AG10803 (cell line): ENCODE data around the gene PPP4C.

Source experiments
- DNase-seq: peaks from one replicate; pipeline ENCODE4 v3.0.0; 2010; ENCODE audit warnings: low read depth
- H3K4me3 ChIP-seq: 2 replicates; pipeline ENCODE4 v1.5.1; 2011; ENCODE audit warnings: mild to moderate bottlenecking, low read length, control low read depth
- CTCF ChIP-seq: conservative IDR thresholded peaks from 2 replicates; pipeline ENCODE4 v1.5.1; 2011; ENCODE audit warnings: mild to moderate bottlenecking, low read length, control low read depth, inconsistent platforms

The PPP4C gene

GRCh38 chr16:30065102-30065942 lies 10.5 kb upstream of the PPP4C start, which contains the start of gene ALDOA:
Gene ALDOA (plus strand): TSS chr16:30065760. CDS start chr16:30066898, 1,138 bp downstream.
- TF ChIP-seq CTCF = no peak
- peak within 1 kb of the TSS; percentile 97 for H3K4me3 ChIP-seq

GRCh38 chr16:30065943-30066760 lies 9.6 kb upstream of the PPP4C start:
- DNase-seq = peak; percentile 65
- H3K4me3 ChIP-seq = peak overlapping the region; percentile 97
- no peak for TF ChIP-seq CTCF

More at GRCh38 chr16:30065102-30065942, 10.5 kb upstream of the PPP4C start, which contains the start of gene ALDOA:
- DNase-seq = peak; percentile 99

- no peak for DNase-seq
- TF ChIP-seq CTCF = no peak
- peak overlapping the region; percentile 97 for H3K4me3 ChIP-seq
Observed at GRCh38 chr16:30066761-30067583, 8.8 kb upstream of the PPP4C start.

GRCh38 chr16:30067584-30067916 lies 8.2 kb upstream of the PPP4C start:
- H3K4me3 ChIP-seq = peak overlapping the region; percentile 97
- TF ChIP-seq CTCF = no peak
- no peak for DNase-seq

- DNase-seq = no peak
- TF ChIP-seq CTCF = no peak
- H3K4me3 ChIP-seq = peak overlapping the region; percentile 31
Observed at GRCh38 chr16:30068333-30068732, 7.5 kb upstream of the PPP4C start.

- peak overlapping the region; percentile 41 for H3K4me3 ChIP-seq
- DNase-seq = no peak
- peak; percentile 58 for TF ChIP-seq CTCF
Observed at GRCh38 chr16:30068750-30069610, 6.8 kb upstream of the PPP4C start.
